H1 (cell line): Measurements from ENCODE around the gene KCTD17. TPM values are rescaled to one million over a fixed set of nuclear protein-coding genes. Genes with fewer than 3 reads are reported as not detected.
A peak's percentile ranks its signal among the peaks of the same experiment; 100 is the strongest.

ENCODE experiments used
- CTCF ChIA-PET: fragments of 300-600 bp; sonication (Branson Sonifier 250); formaldehyde crosslinking; loops from one replicate; lab custom pipeline; 2021; ENCODE audit not compliant: partially characterized antibody; lab: Charles Lee
- POLR2A ChIA-PET: fragments of 300-600 bp; sonication (Branson Sonifier 250); formaldehyde crosslinking; loops from one replicate; lab custom pipeline; 2021; ENCODE audit warnings: inconsistent platforms; ENCODE audit not compliant: partially characterized antibody; lab: Charles Lee
- DNase-seq, 2 experiments: peaks; one replicate each; pipeline versions ENCODE4 v3.0.0 to v3.0.0-alpha.2; 2010 to 2022; ENCODE audit warnings: low spot score in 2 of 2, low read depth in 1 of 2, mixed read lengths in 1 of 2
- FAIRE-seq: peaks from 2 replicates; lab custom pipeline; 2011; peaks lifted over from hg19 to GRCh38; lab: Jason Lieb, UNC
- H2AFZ ChIP-seq: 2 replicates; pipeline ENCODE4 v1.8.1; 2012; ENCODE audit warnings: low read length, inconsistent platforms
- H2AK5ac ChIP-seq: 2 replicates; pipeline ENCODE4 v1.6.1; 2013; ENCODE audit warnings: low read depth, low read length
- H2BK120ac ChIP-seq: replicated peaks from 2 replicates; pipeline ENCODE3; 2013; ENCODE audit warnings: low read depth, low read length, inconsistent platforms
- H2BK12ac ChIP-seq: 2 replicates; pipeline ENCODE4 v1.6.1; 2013; ENCODE audit warnings: low read depth, low read length
- H2BK15ac ChIP-seq: 2 replicates; pipeline ENCODE4 v1.6.1; 2013; ENCODE audit warnings: low read length
- H2BK20ac ChIP-seq: 2 replicates; pipeline ENCODE4 v1.6.1; 2013; ENCODE audit warnings: low read length
- H2BK5ac ChIP-seq: 2 replicates; pipeline ENCODE4 v1.6.1; 2013; ENCODE audit warnings: low read depth, low read length
- H3K14ac ChIP-seq: 2 replicates; pipeline ENCODE4 v1.6.1; 2013; ENCODE audit warnings: inconsistent platforms; ENCODE audit not compliant: insufficient read length
- H3K18ac ChIP-seq: 2 replicates; pipeline ENCODE4 v1.6.1; 2013; ENCODE audit warnings: low read length; ENCODE audit errors: extremely low read depth
- H3K23ac ChIP-seq: 2 replicates; pipeline ENCODE4 v1.6.1; 2013; ENCODE audit warnings: inconsistent platforms; ENCODE audit not compliant: insufficient read length
- H3K23me2 ChIP-seq: 2 replicates; pipeline ENCODE4 v1.6.1; 2013; ENCODE audit warnings: low read depth, low read length
- H3K27ac ChIP-seq: 2 replicates; pipeline ENCODE4 v1.6.1; 2011; ENCODE audit warnings: low read depth, low read length, inconsistent platforms
- H3K27me3 ChIP-seq, 4 experiments: replicated peaks in 1 of 4; 1 replicate in 1 of 4; 2 replicates in 3 of 4; pipeline versions ENCODE4 v1.6.1 to v1.8.1; 2011 to 2013; ENCODE audit warnings: low read length in 3 of 4, mild to moderate bottlenecking in 3 of 4, inconsistent platforms in 2 of 4, mixed read lengths in 2 of 4, moderate library complexity in 1 of 4; ENCODE audit not compliant: control insufficient read depth in 3 of 4, insufficient read depth in 3 of 4; ENCODE audit errors: extremely low read depth in 1 of 4
- H3K36me3 ChIP-seq, 4 experiments: 2 replicates each; pipeline versions ENCODE4 v1.6.1 to v1.8.1; 2011 to 2013; ENCODE audit warnings: mild to moderate bottlenecking in 4 of 4, low read length in 3 of 4, moderate library complexity in 2 of 4, control low read depth in 1 of 4, inconsistent platforms in 1 of 4; ENCODE audit not compliant: insufficient read depth in 4 of 4, control insufficient read depth in 2 of 4
- H3K4ac ChIP-seq: replicated peaks from 2 replicates; pipeline ENCODE3; 2013; ENCODE audit warnings: low read length, low read depth, mixed read lengths, inconsistent platforms; ENCODE audit not compliant: insufficient read length
- H3K4me1 ChIP-seq, 4 experiments: replicated peaks in 1 of 4; 1 replicate in 1 of 4; 2 replicates in 3 of 4; pipeline versions ENCODE4 v1.6.1 to v1.8.1; 2011 to 2013; ENCODE audit warnings: low read length in 3 of 4, inconsistent platforms in 2 of 4, mixed read lengths in 1 of 4; ENCODE audit not compliant: insufficient read depth in 4 of 4, control insufficient read depth in 3 of 4
- H3K4me2 ChIP-seq, 2 experiments: 2 replicates each; pipeline versions ENCODE4 v1.6.1 to v1.8.1; 2011 to 2013; ENCODE audit warnings: low read depth in 2 of 2, low read length in 2 of 2, control low read depth in 1 of 2, inconsistent platforms in 1 of 2, mild to moderate bottlenecking in 1 of 2; ENCODE audit not compliant: insufficient read depth in 1 of 2
- H3K4me3 ChIP-seq, 4 experiments: fragments of 200-600, 300-600 bp in 1 of 4; sonication (generic), shearing (Covaris generic), sonication (Bioruptor Twin) in 1 of 4; 2 replicates each; pipeline versions ENCODE4 v1.5.1 to v1.8.1; 2011 to 2016; ENCODE audit warnings: low read length in 4 of 4, low read depth in 3 of 4, control low read depth in 2 of 4, inconsistent platforms in 2 of 4, mild to moderate bottlenecking in 2 of 4, mixed read lengths in 1 of 4, moderate library complexity in 1 of 4; ENCODE audit not compliant: insufficient read depth in 2 of 4; ENCODE audit errors: extremely low read depth in 1 of 4
- H3K56ac ChIP-seq: replicated peaks from 2 replicates; pipeline ENCODE3; 2013; ENCODE audit warnings: low read depth, mild to moderate bottlenecking, mixed read lengths, low read length, inconsistent platforms; ENCODE audit not compliant: insufficient read length
- H3K79me1 ChIP-seq: 2 replicates; pipeline ENCODE4 v1.6.1; 2013; ENCODE audit warnings: low read depth, low read length, control low read depth
- H3K79me2 ChIP-seq, 2 experiments: 2 replicates each; pipeline versions ENCODE4 v1.6.1 to v1.8.1; 2012 to 2013; ENCODE audit warnings: low read length in 2 of 2, mild to moderate bottlenecking in 2 of 2, inconsistent platforms in 1 of 2; ENCODE audit not compliant: insufficient read depth in 2 of 2, control insufficient read depth in 1 of 2
- H3K9ac ChIP-seq, 4 experiments: replicated peaks in 1 of 4; 1 replicate in 1 of 4; 2 replicates in 3 of 4; pipeline versions ENCODE4 v1.6.1 to v1.8.1; 2011 to 2013; ENCODE audit warnings: low read depth in 3 of 4, low read length in 3 of 4, control low read depth in 2 of 4, mild to moderate bottlenecking in 2 of 4, moderate library complexity in 2 of 4, inconsistent platforms in 1 of 4; ENCODE audit errors: extremely low read depth in 1 of 4
- H3K9me3 ChIP-seq, 2 experiments: 2 replicates each; pipeline versions ENCODE4 v1.6.1 to v1.8.1; 2012 to 2013; ENCODE audit warnings: mild to moderate bottlenecking in 2 of 2, moderate library complexity in 2 of 2, control low read depth in 1 of 2, inconsistent platforms in 1 of 2, low read depth in 1 of 2, low read length in 1 of 2, mixed read lengths in 1 of 2; ENCODE audit not compliant: insufficient read depth in 2 of 2
- H4K20me1 ChIP-seq, 2 experiments: replicated peaks in 1 of 2; 2 replicates each; pipeline versions ENCODE3 to v1.8.1; 2011 to 2013; ENCODE audit warnings: inconsistent platforms in 2 of 2, low read length in 2 of 2, mild to moderate bottlenecking in 1 of 2; ENCODE audit not compliant: insufficient read depth in 2 of 2, control insufficient read depth in 1 of 2
- H4K5ac ChIP-seq: 2 replicates; pipeline ENCODE4 v1.6.1; 2013; ENCODE audit warnings: low read length, low read depth, mixed read lengths, inconsistent platforms; ENCODE audit not compliant: insufficient read length
- H4K8ac ChIP-seq: 2 replicates; pipeline ENCODE4 v1.8.0; 2013; ENCODE audit warnings: mild to moderate bottlenecking, moderate library complexity, low read length, inconsistent platforms; ENCODE audit not compliant: insufficient read depth; ENCODE audit errors: extremely low read depth
- H4K91ac ChIP-seq: replicated peaks from 2 replicates; pipeline ENCODE3; 2013; ENCODE audit warnings: low read length, mixed read lengths, inconsistent platforms; ENCODE audit not compliant: insufficient read length
- EGR1 ChIP-seq: IDR thresholded peaks from 2 replicates; pipeline ENCODE4 v1.6.1; 2011; ENCODE audit warnings: low read depth, low read length, borderline replicate concordance
- POLR2A ChIP-seq, 2 experiments: IDR thresholded peaks; 1 replicate in 1 of 2; 2 replicates in 1 of 2; pipeline ENCODE4 v1.6.1; 2011; ENCODE audit warnings: low read depth in 2 of 2, low read length in 2 of 2, mild to moderate bottlenecking in 2 of 2; ENCODE audit errors: control extremely low read depth in 1 of 2
- WGBS, 2 experiments: shearing (Covaris generic) in 1 of 2; methylation state at CpG; one replicate each; pipeline versions ENCODE4 v1.1.6 to v1.1.7; 2013 to 2015; ENCODE audit warnings: low lambda C conversion rate in 2 of 2, mixed read lengths in 2 of 2, inconsistent platforms in 1 of 2, low coverage in 1 of 2, missing lambda C conversion rate in 1 of 2; ENCODE audit not compliant: insufficient replicate concordance in 2 of 2, insufficient coverage in 1 of 2, insufficient read length in 1 of 2; ENCODE audit errors: extremely low coverage in 1 of 2, missing lambda C conversion rate in 1 of 2; 5-methylcytosine and 5-hydroxymethylcytosine counted together
- polyA plus RNA-seq, 7 experiments: library from polyadenylated mRNA; depleted of rRNA in 3 of 7; stranded (reverse) in 5 of 7; unstranded in 2 of 7; fragments of >200 nt in 5 of 7; fragments of 200-250 nt in 2 of 7; gene quantifications; 1 replicate in 5 of 7; 2 replicates in 1 of 7; 4 replicates in 1 of 7; pipeline versions ENCODE4 v1.2.1 to v1.2.3, GENCODE V29; 2011 to 2013; ENCODE audit warnings: missing spikeins in 2 of 7, mixed read lengths in 2 of 7
- total RNA-seq: library from RNA; stranded (reverse); fragmentation: NEBNext Ultra II Directional; extraction: Animal tissue kit (Norgen Biotek cat#: 25700); gene quantifications from 2 replicates; pipeline ENCODE4 v1.2.1, GENCODE V29; 2021

Gene KCTD17
- total and polyA plus RNA-seq, 2 of the 8 experiments (the other 6 are each of a cell fraction or from before 2014, with no cell fraction given), result 39.4 to 44.0 TPM

GRCh38 chr22:37010976-37011375, 40.6 kb upstream of the KCTD17 start:
- no peak overlapping the region for H4K8ac ChIP-seq
- no peak overlapping the region for H3K23ac ChIP-seq
- no peak overlapping the region for H2AFZ ChIP-seq
- H4K91ac ChIP-seq, result no peak overlapping the region
- no peak overlapping the region for H2BK120ac ChIP-seq
- H3K4me2 ChIP-seq, result no peak overlapping the region
- no peaks in the 10 kb centered on the region; the same call in 1 of the 2 replicates for H3K79me1 ChIP-seq
- no peak overlapping the region for H3K56ac ChIP-seq
- H3K27ac ChIP-seq, result no peak overlapping the region
- peaks cover 0 to 4% (median 1%) of the 10 kb centered on the region in 4 experiments; a peak in 3 of 7 replicates for H3K4me1 ChIP-seq
- H4K20me1 ChIP-seq, result peaks cover 0 to 7% of the 10 kb centered on the region in 2 experiments
- ChIA-PET CTCF (interaction anchor here (0.6 to 1.0 kb wide), 3 partner anchors 10 to 33 kb away, joined by 3 to 5 read pairs (median 3); no protein-coding TSS in a partner anchor), POLR2A (interaction anchor here (0.7 to 4.1 kb wide), 3 partner anchors 9 to 64 kb away, joined by 3 to 18 read pairs (median 4); partner anchors contain the start of genes MPST and TST)
- 93% methylated on average over 17 of the region's 20 CpGs; no CpG with 5 or more reads in 1 of the 2 experiments for WGBS, 2 experiments
- H2BK15ac ChIP-seq, result no peak overlapping the region
- FAIRE-seq (no peak), DNase-seq (no peak)
- no peak overlapping the region for H2AK5ac ChIP-seq
- no peak overlapping the region for H3K9ac ChIP-seq
- H3K9me3 ChIP-seq, result no peaks in the 10 kb centered on the region
- H3K14ac ChIP-seq, result no peak overlapping the region
- H3K36me3 ChIP-seq, result no peaks in the 10 kb centered on the region
- H3K79me2 ChIP-seq, result no peaks in the 10 kb centered on the region
- no peak overlapping the region for H3K4me3 ChIP-seq
- no peak overlapping the region for H2BK20ac ChIP-seq
- H4K5ac ChIP-seq, result no peak overlapping the region
- H2BK12ac ChIP-seq, result no peak overlapping the region
- no peak overlapping the region for H2BK5ac ChIP-seq
- H3K4ac ChIP-seq, result no peak overlapping the region
- TF ChIP-seq EGR1, result no peak
- 0 out of 3 replicates have a peak, but pooled peaks of 1 of the 2 experiments have one; percentile 14 for TF ChIP-seq POLR2A (IDR thresholded peaks at IDR 0.05; ENCODE audit: control extremely low read depth in 1 of 2, low read depth in 2 of 2, low read length in 2 of 2)
- H3K18ac ChIP-seq, result no peak overlapping the region
- peaks cover 0 to 3% (median 0%) of the 10 kb centered on the region in 4 experiments; a peak in 2 of 7 replicates for H3K27me3 ChIP-seq
- H3K23me2 ChIP-seq, result no peaks in the 10 kb centered on the region
